HepG2 (cell line): ENCODE data around the gene SRCIN1. TPM values are rescaled to one million over a fixed set of nuclear protein-coding genes. Genes with fewer than 3 reads are reported as not detected.

Source experiments
- CENPX ChIP-seq: sonication (generic); formaldehyde crosslinking; IDR thresholded peaks from 2 replicates; pipeline ENCODE4 v1.9.0; 2021; ENCODE audit warnings: mild to moderate bottlenecking, missing genetic modification reagents, moderate library complexity
- CHD4 ChIP-seq: fragments of 200-600 bp; sonication (generic); IDR thresholded peaks from 2 replicates; pipeline ENCODE4 v1.7.0; 2017; ENCODE audit warnings: mild to moderate bottlenecking, low read length, borderline replicate concordance
- EED ChIP-seq: sonication (generic); formaldehyde crosslinking; IDR thresholded peaks from 2 replicates; pipeline ENCODE4 v1.5.0; 2020; ENCODE audit warnings: mild to moderate bottlenecking, missing genetic modification reagents
- FOXC1 ChIP-seq: sonication (generic); formaldehyde crosslinking; IDR thresholded peaks from 2 replicates; pipeline ENCODE4 v1.8.0; 2022; ENCODE audit warnings: mild to moderate bottlenecking, missing genetic modification reagents, borderline replicate concordance
- HIVEP1 ChIP-seq: sonication (generic); formaldehyde crosslinking; IDR thresholded peaks from 2 replicates; pipeline ENCODE4 v1.4.0; 2020; ENCODE audit warnings: mild to moderate bottlenecking, missing genetic modification reagents
- HNRNPLL ChIP-seq: fragments of 200-400 bp; formaldehyde crosslinking; IDR thresholded peaks from 2 replicates; pipeline ENCODE4 v1.6.1; 2017; ENCODE audit warnings: mild to moderate bottlenecking, low read depth, low read length; ENCODE audit not compliant: poor library complexity, severe bottlenecking
- HOXA3 ChIP-seq: sonication (generic); formaldehyde crosslinking; IDR thresholded peaks from 2 replicates; pipeline ENCODE4 v1.5.0; 2020; ENCODE audit warnings: missing genetic modification reagents
- MAFK ChIP-seq, 2 experiments: IDR thresholded peaks in 1 of 2; conservative IDR thresholded peaks in 1 of 2; 2 replicates each; pipeline ENCODE4 v1.6.1; 2011; ENCODE audit warnings: improper control_type of control experiment in 2 of 2, low read length in 2 of 2
- MXI1 ChIP-seq: IDR thresholded peaks from 3 replicates; pipeline ENCODE4 v1.6.1; 2012; ENCODE audit warnings: low read depth, low read length, inconsistent platforms, borderline replicate concordance
- NFIB ChIP-seq: sonication (generic); formaldehyde crosslinking; IDR thresholded peaks from 2 replicates; pipeline ENCODE4 v1.9.0; 2021; ENCODE audit warnings: missing genetic modification reagents, mild to moderate bottlenecking, borderline replicate concordance
- PAX8 ChIP-seq: sonication (generic); formaldehyde crosslinking; IDR thresholded peaks from 2 replicates; pipeline ENCODE4 v1.8.0; 2022; ENCODE audit warnings: mild to moderate bottlenecking, missing genetic modification reagents, borderline replicate concordance
- POLR2AphosphoS2 ChIP-seq: IDR thresholded peaks from 2 replicates; pipeline ENCODE4 v1.6.1; 2011; ENCODE audit warnings: low read depth, low read length, improper control_type of control experiment
- RAD21 ChIP-seq: fragments of 450-650 bp; formaldehyde crosslinking; IDR thresholded peaks from 2 replicates; pipeline ENCODE4 v1.5.0; 2020; ENCODE audit warnings: mild to moderate bottlenecking
- REXO4 ChIP-seq: sonication (generic); formaldehyde crosslinking; IDR thresholded peaks from 2 replicates; pipeline ENCODE4 v1.8.0; 2022; ENCODE audit warnings: missing genetic modification reagents, mild to moderate bottlenecking, borderline replicate concordance
- ZBTB38 ChIP-seq: sonication (generic); formaldehyde crosslinking; IDR thresholded peaks from 2 replicates; pipeline ENCODE4 v1.5.1; 2020; ENCODE audit warnings: mild to moderate bottlenecking, missing genetic modification reagents
- ZKSCAN8 ChIP-seq: IDR thresholded peaks from 2 replicates; pipeline ENCODE4 v1.6.1; 2016; ENCODE audit warnings: borderline replicate concordance, missing genetic modification reagents, missing compliant biosample characterization
- ZNF780A ChIP-seq: sonication (generic); formaldehyde crosslinking; IDR thresholded peaks from 2 replicates; pipeline ENCODE4 v1.8.0; 2022; ENCODE audit warnings: mild to moderate bottlenecking, missing genetic modification reagents, moderate library complexity
- polyA plus RNA-seq, 8 experiments: library from polyadenylated mRNA; depleted of rRNA in 3 of 8; stranded (reverse) in 7 of 8; unstranded in 1 of 8; fragments of >200 nt; fragmentation: Illumina TruSeq in 4 of 8; extraction: Trizol in 4 of 8; gene quantifications; 2 replicates each; pipeline versions ENCODE4 v1.2.1 to v1.2.3, GENCODE V29; 2011 to 2016; ENCODE audit warnings: low read depth in 4 of 8, missing spikeins in 1 of 8, mixed read lengths in 1 of 8; ENCODE audit not compliant: insufficient read depth in 1 of 8
- total RNA-seq, 5 experiments: library from RNA; depleted of rRNA; stranded (reverse); fragments of >200 nt; fragmentation: Illumina TruSeq; extraction: Trizol; gene quantifications; 2 replicates each; pipeline ENCODE4 v1.2.3, GENCODE V29; 2016; ENCODE audit warnings: low read depth in 1 of 5
- TF ChIP-seq, protein P1 (sequence below): sonication (generic); formaldehyde crosslinking; IDR thresholded peaks from 2 replicates; pipeline ENCODE4 v1.5.0; 2020; ENCODE audit warnings: missing genetic modification reagents
- TF ChIP-seq, protein P2 (sequence below): sonication (generic); formaldehyde crosslinking; IDR thresholded peaks from 2 replicates; pipeline ENCODE4 v1.4.0; 2020; ENCODE audit warnings: mild to moderate bottlenecking, missing genetic modification reagents
- TF ChIP-seq, protein P3 (sequence below): sonication (generic); formaldehyde crosslinking; IDR thresholded peaks from 2 replicates; pipeline ENCODE4 v1.5.1; 2020; ENCODE audit warnings: mild to moderate bottlenecking, moderate library complexity, missing genetic modification reagents
- TF ChIP-seq, protein P4 (sequence below): IDR thresholded peaks from 2 replicates; pipeline ENCODE4 v1.6.1; 2016
- TF ChIP-seq, protein P5 (sequence below): sonication (generic); formaldehyde crosslinking; IDR thresholded peaks from 2 replicates; pipeline ENCODE4 v1.4.0; 2020; ENCODE audit warnings: missing genetic modification reagents

The SRCIN1 gene
- total and polyA plus RNA-seq, 2 of the 13 experiments (the other 11 are each of a cell fraction or from before 2014, with no cell fraction given): 1.2 to 9.6 TPM

DNA sequence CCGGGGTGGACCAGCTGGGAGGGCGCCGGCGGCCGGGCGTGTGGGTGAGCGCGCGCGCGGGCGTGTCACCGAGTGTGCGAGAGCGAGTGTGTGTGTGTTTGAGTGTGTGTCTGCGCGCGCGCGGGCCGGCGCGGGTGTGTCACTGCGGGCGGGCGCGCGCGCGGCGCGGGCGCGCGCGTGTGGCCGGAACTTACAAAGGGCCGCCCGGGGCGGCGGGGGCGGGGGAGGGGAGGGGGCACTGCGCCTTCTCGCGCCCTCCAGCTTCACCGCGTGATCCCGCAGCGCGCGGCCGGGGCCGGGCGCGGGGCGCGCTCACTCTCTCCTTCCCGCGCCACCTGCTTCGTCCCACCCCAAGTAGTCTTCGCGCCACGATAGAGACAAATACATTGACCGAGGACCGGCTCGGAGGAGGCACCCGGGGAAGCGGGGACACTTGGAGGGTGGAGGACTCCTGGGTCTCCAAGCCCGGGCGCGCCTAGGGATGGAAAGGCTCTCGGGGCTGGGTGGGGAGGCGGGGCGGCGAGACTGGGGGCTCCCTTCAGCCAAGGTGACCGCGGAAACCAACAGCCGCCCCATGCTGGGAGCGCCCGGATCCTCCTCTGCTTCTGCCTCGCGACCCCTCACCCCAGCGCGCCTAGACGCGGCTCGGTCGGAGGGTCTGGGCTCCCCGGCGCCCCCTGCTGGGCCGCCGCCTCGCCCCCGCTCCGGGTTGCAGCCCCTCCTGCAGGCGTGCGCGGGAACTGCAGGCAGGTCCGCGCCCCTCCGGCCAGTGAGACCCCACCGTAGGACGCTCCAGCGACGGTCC is at the start of gene SRCIN1 (continued):
- TF ChIP-seq, protein P1, sequence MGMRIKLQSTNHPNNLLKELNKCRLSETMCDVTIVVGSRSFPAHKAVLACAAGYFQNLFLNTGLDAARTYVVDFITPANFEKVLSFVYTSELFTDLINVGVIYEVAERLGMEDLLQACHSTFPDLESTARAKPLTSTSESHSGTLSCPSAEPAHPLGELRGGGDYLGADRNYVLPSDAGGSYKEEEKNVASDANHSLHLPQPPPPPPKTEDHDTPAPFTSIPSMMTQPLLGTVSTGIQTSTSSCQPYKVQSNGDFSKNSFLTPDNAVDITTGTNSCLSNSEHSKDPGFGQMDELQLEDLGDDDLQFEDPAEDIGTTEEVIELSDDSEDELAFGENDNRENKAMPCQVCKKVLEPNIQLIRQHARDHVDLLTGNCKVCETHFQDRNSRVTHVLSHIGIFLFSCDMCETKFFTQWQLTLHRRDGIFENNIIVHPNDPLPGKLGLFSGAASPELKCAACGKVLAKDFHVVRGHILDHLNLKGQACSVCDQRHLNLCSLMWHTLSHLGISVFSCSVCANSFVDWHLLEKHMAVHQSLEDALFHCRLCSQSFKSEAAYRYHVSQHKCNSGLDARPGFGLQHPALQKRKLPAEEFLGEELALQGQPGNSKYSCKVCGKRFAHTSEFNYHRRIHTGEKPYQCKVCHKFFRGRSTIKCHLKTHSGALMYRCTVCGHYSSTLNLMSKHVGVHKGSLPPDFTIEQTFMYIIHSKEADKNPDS (CRISPR knock-in tag): no peak
- TF ChIP-seq FOXC1 (peak; percentile 90), REXO4 (CRISPR knock-in tag) (no peak), NFIB (CRISPR knock-in tag) (no peak), CENPX (CRISPR knock-in tag) (no peak), HIVEP1 (CRISPR knock-in tag) (peak; percentile 86), PAX8 (CRISPR knock-in tag) (peak; percentile 67; the same call in 1 of the 2 replicates), HOXA3 (CRISPR knock-in tag) (peak; percentile 83), ZBTB38 (CRISPR knock-in tag) (peak; percentile 95), RAD21 (peak; percentile 100), ZNF780A (CRISPR knock-in tag) (no peak), EED (CRISPR knock-in tag) (peak; percentile 55; the same call in 1 of the 2 replicates), CHD4 (peak; percentile 99), POLR2AphosphoS2 (no peak), MXI1 (peak; percentile 32; the same call in 1 of the 3 replicates), HNRNPLL (peak; percentile 72), MAFK (conservative IDR thresholded peaks at IDR 0.05 in 1 of 2, IDR thresholded peaks at IDR 0.05 in 1 of 2; ENCODE audit: low read length in 2 of 2) (no peak), ZKSCAN8 (CRISPR knock-in tag) (peak; percentile 70; the same call in 1 of the 2 replicates)
- TF ChIP-seq, protein P2, sequence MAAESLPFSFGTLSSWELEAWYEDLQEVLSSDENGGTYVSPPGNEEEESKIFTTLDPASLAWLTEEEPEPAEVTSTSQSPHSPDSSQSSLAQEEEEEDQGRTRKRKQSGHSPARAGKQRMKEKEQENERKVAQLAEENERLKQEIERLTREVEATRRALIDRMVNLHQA (CRISPR knock-in tag): no peak
- TF ChIP-seq, protein P3, sequence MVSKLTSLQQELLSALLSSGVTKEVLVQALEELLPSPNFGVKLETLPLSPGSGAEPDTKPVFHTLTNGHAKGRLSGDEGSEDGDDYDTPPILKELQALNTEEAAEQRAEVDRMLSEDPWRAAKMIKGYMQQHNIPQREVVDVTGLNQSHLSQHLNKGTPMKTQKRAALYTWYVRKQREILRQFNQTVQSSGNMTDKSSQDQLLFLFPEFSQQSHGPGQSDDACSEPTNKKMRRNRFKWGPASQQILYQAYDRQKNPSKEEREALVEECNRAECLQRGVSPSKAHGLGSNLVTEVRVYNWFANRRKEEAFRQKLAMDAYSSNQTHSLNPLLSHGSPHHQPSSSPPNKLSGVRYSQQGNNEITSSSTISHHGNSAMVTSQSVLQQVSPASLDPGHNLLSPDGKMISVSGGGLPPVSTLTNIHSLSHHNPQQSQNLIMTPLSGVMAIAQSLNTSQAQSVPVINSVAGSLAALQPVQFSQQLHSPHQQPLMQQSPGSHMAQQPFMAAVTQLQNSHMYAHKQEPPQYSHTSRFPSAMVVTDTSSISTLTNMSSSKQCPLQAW (CRISPR knock-in tag): peak; percentile 61
- TF ChIP-seq, protein P4, sequence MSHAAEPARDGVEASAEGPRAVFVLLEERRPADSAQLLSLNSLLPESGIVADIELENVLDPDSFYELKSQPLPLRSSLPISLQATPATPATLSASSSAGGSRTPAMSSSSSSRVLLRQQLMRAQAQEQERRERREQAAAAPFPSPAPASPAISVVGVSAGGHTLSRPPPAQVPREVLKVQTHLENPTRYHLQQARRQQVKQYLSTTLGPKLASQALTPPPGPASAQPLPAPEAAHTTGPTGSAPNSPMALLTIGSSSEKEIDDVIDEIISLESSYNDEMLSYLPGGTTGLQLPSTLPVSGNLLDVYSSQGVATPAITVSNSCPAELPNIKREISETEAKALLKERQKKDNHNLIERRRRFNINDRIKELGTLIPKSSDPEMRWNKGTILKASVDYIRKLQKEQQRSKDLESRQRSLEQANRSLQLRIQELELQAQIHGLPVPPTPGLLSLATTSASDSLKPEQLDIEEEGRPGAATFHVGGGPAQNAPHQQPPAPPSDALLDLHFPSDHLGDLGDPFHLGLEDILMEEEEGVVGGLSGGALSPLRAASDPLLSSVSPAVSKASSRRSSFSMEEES (CRISPR knock-in tag): peak; percentile 70; the same call in 1 of the 2 replicates
- TF ChIP-seq, protein P5, sequence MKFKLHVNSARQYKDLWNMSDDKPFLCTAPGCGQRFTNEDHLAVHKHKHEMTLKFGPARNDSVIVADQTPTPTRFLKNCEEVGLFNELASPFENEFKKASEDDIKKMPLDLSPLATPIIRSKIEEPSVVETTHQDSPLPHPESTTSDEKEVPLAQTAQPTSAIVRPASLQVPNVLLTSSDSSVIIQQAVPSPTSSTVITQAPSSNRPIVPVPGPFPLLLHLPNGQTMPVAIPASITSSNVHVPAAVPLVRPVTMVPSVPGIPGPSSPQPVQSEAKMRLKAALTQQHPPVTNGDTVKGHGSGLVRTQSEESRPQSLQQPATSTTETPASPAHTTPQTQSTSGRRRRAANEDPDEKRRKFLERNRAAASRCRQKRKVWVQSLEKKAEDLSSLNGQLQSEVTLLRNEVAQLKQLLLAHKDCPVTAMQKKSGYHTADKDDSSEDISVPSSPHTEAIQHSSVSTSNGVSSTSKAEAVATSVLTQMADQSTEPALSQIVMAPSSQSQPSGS (CRISPR knock-in tag): peak; percentile 78; the same call in 1 of the 2 replicates
